Measurements from ENCODE around the gene SEC24C. TPM values are rescaled to one million over a fixed set of nuclear protein-coding genes. Genes with fewer than 3 reads are reported as not detected.
"Not testable (repeated sequence)": the region's sequence is repeated elsewhere in the genome, so short reads cannot be mapped to it uniquely, and the experiment has no call there.

SEC24C gene
- total and polyA plus RNA-seq, 2 experiments from 2014 or later = 46.8 to 59.4 TPM

DNA sequence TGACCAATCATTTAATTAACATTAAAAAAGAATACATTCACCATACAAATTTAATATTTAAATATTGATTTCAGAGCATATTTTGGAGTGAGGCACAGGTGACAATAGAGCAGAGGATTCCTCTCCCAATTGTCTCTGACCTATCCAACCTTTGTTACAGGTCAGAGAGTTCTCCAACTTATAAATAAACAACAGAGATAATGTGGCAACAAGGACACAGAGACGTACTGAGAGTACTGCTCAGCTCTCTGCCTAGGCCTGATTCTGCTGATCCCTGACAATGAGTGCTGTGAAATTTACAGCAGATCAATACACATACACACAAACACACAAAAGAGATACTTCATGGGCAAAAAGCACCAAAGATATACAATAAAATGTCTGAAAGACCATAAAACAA lies 27.9 kb upstream of the SEC24C start:
- Histone ChIP-seq H4K20me1 (ENCODE audit: insufficient read depth, poor library complexity, severe bottlenecking) (no peaks in the 10 kb centered on the region), H3K27ac (no peak overlapping the region), H3K9me2 (replicated peaks; ENCODE audit: insufficient read depth) (no peaks in the 10 kb centered on the region), H3K36me3 (replicated peaks; ENCODE audit: insufficient read depth, low read depth) (no peaks in the 10 kb centered on the region), H2AFZ (no peak overlapping the region), H3K4me2 (no peak overlapping the region), H3K4me1 (ENCODE audit: insufficient read depth) (peaks cover 3% of the 10 kb centered on the region), H3K27me3 (no peaks in the 10 kb centered on the region), H3K79me2 (no peaks in the 10 kb centered on the region), H3K4me3 (no peak overlapping the region), H3K9me3 (ENCODE audit: low read depth) (no peaks in the 10 kb centered on the region)
- DNase-seq (ENCODE audit: low spot score) = no peak
- TF ChIP-seq, protein P1, sequence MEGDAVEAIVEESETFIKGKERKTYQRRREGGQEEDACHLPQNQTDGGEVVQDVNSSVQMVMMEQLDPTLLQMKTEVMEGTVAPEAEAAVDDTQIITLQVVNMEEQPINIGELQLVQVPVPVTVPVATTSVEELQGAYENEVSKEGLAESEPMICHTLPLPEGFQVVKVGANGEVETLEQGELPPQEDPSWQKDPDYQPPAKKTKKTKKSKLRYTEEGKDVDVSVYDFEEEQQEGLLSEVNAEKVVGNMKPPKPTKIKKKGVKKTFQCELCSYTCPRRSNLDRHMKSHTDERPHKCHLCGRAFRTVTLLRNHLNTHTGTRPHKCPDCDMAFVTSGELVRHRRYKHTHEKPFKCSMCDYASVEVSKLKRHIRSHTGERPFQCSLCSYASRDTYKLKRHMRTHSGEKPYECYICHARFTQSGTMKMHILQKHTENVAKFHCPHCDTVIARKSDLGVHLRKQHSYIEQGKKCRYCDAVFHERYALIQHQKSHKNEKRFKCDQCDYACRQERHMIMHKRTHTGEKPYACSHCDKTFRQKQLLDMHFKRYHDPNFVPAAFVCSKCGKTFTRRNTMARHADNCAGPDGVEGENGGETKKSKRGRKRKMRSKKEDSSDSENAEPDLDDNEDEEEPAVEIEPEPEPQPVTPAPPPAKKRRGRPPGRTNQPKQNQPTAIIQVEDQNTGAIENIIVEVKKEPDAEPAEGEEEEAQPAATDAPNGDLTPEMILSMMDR (IDR thresholded peaks at IDR 0.05; ENCODE audit: poor library complexity) = no peak
- TF ChIP-seq EZH2phosphoT487 (IDR thresholded peaks at IDR 0.05; ENCODE audit: low read depth, severe bottlenecking, unreplicated experiment) (no peak), EZH2 (IDR thresholded peaks at IDR 0.05; ENCODE audit: borderline replicate concordance) (no peak)
- 92% methylated on average over 1 of the region's 1 CpG for WGBS (ENCODE audit: low lambda C conversion rate, missing lambda C conversion rate)

DNA sequence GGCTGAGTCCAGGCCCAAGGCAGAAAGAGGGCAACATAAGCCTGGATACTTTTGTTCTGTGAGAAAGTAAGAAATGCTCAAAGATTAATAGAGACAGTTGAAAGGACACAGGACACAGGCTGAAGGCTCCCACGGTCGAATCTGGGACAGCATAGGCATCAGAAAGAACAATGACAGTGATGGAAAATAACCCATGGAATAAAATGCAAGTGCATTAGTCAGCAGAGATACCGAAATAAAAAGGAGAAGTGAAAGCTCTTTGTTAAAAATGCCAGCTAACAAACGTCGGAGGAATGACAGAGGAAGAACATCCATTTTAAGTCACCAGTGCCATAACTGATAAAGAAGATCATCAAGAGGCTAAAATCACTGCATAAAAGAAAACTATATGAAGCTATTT lies 26.6 kb upstream of the SEC24C start:
- H3K9me2 ChIP-seq (replicated peaks; ENCODE audit: insufficient read depth) = no peaks in the 10 kb centered on the region
- no peak overlapping the region for H3K27ac ChIP-seq
- peaks cover 3% of the 10 kb centered on the region for H3K4me1 ChIP-seq (ENCODE audit: insufficient read depth)
- H3K4me2 ChIP-seq = no peak overlapping the region
- no peaks in the 10 kb centered on the region for H3K9me3 ChIP-seq (ENCODE audit: low read depth)
- H2AFZ ChIP-seq = no peak overlapping the region
- DNase-seq (ENCODE audit: low spot score) = no peak
- 91% methylated on average over 5 of the region's 5 CpGs for WGBS (ENCODE audit: low lambda C conversion rate, missing lambda C conversion rate)
- no peaks in the 10 kb centered on the region for H3K27me3 ChIP-seq
- no peaks in the 10 kb centered on the region for H3K79me2 ChIP-seq
- TF ChIP-seq, protein P1 (IDR thresholded peaks at IDR 0.05; ENCODE audit: poor library complexity) = no peak
- TF ChIP-seq EZH2phosphoT487 (IDR thresholded peaks at IDR 0.05; ENCODE audit: low read depth, severe bottlenecking, unreplicated experiment) (no peak), EZH2 (IDR thresholded peaks at IDR 0.05; ENCODE audit: borderline replicate concordance) (no peak)
- no peak overlapping the region for H3K4me3 ChIP-seq
- no peaks in the 10 kb centered on the region for H4K20me1 ChIP-seq (ENCODE audit: insufficient read depth, poor library complexity, severe bottlenecking)
- H3K36me3 ChIP-seq (replicated peaks; ENCODE audit: insufficient read depth, low read depth) = no peaks in the 10 kb centered on the region

DNA sequence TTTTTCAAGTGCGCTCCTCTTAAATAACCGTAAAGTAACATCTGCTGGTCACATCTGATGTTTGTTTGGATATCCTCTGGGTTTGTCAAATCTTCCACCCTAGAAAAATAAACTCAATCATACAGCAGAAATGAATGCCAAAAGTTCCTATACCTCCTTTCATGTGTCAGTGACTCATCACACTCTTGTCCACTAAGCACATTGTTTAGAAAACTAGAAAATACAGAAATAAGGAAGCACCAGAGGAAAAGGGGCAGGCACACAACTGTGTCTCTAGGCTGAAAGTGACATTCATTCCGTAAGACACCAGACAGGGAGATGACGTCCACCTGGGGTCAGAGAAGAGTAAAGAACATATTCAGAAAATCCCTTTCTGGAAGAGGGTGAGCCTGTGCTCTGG lies 23.6 kb upstream of the SEC24C start:
- H3K4me2 ChIP-seq; H3K79me2 ChIP-seq; H3K27ac ChIP-seq; H3K4me1 ChIP-seq (ENCODE audit: insufficient read depth); H3K9me2 ChIP-seq (replicated peaks; ENCODE audit: insufficient read depth); H4K20me1 ChIP-seq (ENCODE audit: insufficient read depth, poor library complexity, severe bottlenecking); H3K4me3 ChIP-seq; H3K36me3 ChIP-seq (replicated peaks; ENCODE audit: insufficient read depth, low read depth); H3K27me3 ChIP-seq; H2AFZ ChIP-seq; H3K9me3 ChIP-seq (ENCODE audit: low read depth); DNase-seq (ENCODE audit: low spot score): not testable (repeated sequence)
- 88% methylated on average over 4 of the region's 4 CpGs for WGBS (ENCODE audit: low lambda C conversion rate, missing lambda C conversion rate)

DNA sequence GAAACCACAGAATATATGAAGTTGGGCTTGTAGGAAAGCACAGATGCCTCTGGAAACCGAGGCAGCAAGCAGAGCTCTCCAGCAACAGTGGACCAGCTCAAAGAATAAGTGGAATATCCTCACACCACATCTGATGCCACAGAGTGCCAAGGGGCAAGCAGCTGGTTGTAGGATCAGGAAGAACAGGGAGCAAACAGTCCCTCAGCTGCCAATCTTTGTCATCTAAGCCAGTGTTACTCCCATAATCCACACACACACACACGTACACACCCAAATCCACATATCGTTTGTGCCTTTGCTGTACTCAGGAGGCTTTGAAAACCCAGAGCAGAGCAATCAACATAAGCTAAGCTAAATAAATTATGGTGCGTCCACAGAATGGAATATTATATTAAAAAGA lies 20.7 kb upstream of the SEC24C start:
- Histone ChIP-seq H3K4me3 (no peak overlapping the region), H3K27me3 (no peaks in the 10 kb centered on the region), H4K20me1 (ENCODE audit: insufficient read depth, poor library complexity, severe bottlenecking) (no peaks in the 10 kb centered on the region), H3K9me2 (replicated peaks; ENCODE audit: insufficient read depth) (no peaks in the 10 kb centered on the region), H3K4me1 (ENCODE audit: insufficient read depth) (no peaks in the 10 kb centered on the region), H3K4me2 (no peak overlapping the region), H2AFZ (no peak overlapping the region), H3K36me3 (replicated peaks; ENCODE audit: insufficient read depth, low read depth) (no peaks in the 10 kb centered on the region), H3K79me2 (peaks cover 4% of the 10 kb centered on the region), H3K27ac (no peak overlapping the region), H3K9me3 (ENCODE audit: low read depth) (no peaks in the 10 kb centered on the region)
- no peak for TF ChIP-seq EZH2phosphoT487 (IDR thresholded peaks at IDR 0.05; ENCODE audit: low read depth, severe bottlenecking, unreplicated experiment)
- no peak for TF ChIP-seq EZH2 (IDR thresholded peaks at IDR 0.05; ENCODE audit: borderline replicate concordance)
- TF ChIP-seq, protein P1 (IDR thresholded peaks at IDR 0.05; ENCODE audit: poor library complexity) = no peak
- 72% methylated on average over 4 of the region's 4 CpGs for WGBS (ENCODE audit: low lambda C conversion rate, missing lambda C conversion rate)
- DNase-seq (ENCODE audit: low spot score) = no peak

DNA sequence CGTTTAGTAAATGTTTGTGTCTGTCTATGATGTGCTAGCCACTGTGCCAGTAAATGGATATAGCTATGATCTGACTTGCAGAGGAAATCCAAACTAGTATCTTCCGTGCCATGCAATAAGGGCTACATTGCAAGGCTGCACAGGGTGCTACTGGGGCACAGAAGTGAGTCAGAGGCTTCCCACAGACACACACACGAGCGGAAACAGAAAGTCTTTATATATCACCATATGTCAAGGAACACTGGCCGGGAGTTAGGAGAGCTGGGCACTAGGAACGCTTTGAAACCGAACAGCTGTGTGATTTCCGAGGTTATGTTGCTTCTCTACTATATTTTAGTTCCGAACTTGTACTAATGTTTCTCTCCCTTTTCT lies 14.4 kb upstream of the SEC24C start:
- H3K4me1 ChIP-seq (ENCODE audit: insufficient read depth); H4K20me1 ChIP-seq (ENCODE audit: insufficient read depth, poor library complexity, severe bottlenecking); H3K9me2 ChIP-seq (replicated peaks; ENCODE audit: insufficient read depth); H3K36me3 ChIP-seq (replicated peaks; ENCODE audit: insufficient read depth, low read depth); H3K9me3 ChIP-seq (ENCODE audit: low read depth); H3K27me3 ChIP-seq; DNase-seq (ENCODE audit: low spot score): not testable (repeated sequence)
- peak overlapping the region; percentile 90 for H3K4me3 ChIP-seq
- peak overlapping the region; percentile 76 for H2AFZ ChIP-seq
- H3K27ac ChIP-seq = peak overlapping the region; percentile 93
- under 1% methylated on average over 9 of the region's 9 CpGs for WGBS (ENCODE audit: low lambda C conversion rate, missing lambda C conversion rate)
- peaks cover 38% of the 10 kb centered on the region for H3K79me2 ChIP-seq
- peak overlapping the region; percentile 95 for H3K4me2 ChIP-seq
